ENCODE results near the gene TNFRSF11A.

Gene TNFRSF11A

GRCh38 chr18:62377131-62377807 lies 52.2 kb downstream of the TNFRSF11A start:
- TF ChIP-seq, protein P1, sequence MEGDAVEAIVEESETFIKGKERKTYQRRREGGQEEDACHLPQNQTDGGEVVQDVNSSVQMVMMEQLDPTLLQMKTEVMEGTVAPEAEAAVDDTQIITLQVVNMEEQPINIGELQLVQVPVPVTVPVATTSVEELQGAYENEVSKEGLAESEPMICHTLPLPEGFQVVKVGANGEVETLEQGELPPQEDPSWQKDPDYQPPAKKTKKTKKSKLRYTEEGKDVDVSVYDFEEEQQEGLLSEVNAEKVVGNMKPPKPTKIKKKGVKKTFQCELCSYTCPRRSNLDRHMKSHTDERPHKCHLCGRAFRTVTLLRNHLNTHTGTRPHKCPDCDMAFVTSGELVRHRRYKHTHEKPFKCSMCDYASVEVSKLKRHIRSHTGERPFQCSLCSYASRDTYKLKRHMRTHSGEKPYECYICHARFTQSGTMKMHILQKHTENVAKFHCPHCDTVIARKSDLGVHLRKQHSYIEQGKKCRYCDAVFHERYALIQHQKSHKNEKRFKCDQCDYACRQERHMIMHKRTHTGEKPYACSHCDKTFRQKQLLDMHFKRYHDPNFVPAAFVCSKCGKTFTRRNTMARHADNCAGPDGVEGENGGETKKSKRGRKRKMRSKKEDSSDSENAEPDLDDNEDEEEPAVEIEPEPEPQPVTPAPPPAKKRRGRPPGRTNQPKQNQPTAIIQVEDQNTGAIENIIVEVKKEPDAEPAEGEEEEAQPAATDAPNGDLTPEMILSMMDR (IDR thresholded peaks at IDR 0.05): no peak

DNA sequence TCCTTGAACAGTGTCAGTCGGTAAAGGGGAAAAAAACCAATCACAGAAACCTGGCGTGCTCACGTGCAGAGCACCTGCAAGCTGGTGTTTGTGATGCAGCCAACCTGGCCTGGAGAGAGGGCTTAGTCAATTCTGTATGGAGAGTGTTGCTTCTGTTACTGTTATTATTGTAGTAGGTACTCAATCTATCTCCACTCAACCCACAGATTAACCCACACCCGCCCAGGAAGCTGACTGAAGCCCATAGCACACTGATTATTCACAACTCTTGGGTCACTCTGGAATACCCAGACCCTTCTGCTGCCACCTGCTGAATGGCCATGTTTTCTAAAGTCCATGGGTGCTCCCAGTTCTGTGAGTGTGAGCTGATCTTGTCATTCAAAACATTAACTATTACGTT lies 53.9 kb downstream of the TNFRSF11A start:
- TF ChIP-seq, protein P1 (IDR thresholded peaks at IDR 0.05): no peak

- TF ChIP-seq, protein P1 (IDR thresholded peaks at IDR 0.05): no peak
Observed at GRCh38 chr18:62381373-62381772, 56.3 kb downstream of the TNFRSF11A start.

DNA sequence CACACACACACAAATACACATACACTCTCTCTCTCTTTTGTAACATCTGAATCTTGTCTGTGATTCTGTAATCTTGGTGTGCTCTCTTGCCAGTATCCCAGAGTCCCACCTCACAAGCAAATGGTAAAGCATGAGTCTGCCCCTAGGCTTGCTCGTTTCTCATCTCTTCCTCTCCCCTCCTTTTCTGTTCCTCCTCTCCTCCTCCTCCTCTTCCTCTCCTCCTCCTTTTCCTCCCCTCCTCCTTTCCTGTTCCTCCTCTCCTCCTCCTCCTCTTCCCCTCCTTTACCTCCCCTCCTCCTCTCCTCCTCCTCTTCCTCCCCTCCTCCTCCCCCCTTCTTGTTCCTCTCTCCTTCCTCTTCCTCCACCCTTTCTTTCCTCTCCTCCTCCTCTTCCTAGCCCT lies 59.0 kb downstream of the TNFRSF11A start:
- TF ChIP-seq, protein P1 (IDR thresholded peaks at IDR 0.05): no peak

DNA sequence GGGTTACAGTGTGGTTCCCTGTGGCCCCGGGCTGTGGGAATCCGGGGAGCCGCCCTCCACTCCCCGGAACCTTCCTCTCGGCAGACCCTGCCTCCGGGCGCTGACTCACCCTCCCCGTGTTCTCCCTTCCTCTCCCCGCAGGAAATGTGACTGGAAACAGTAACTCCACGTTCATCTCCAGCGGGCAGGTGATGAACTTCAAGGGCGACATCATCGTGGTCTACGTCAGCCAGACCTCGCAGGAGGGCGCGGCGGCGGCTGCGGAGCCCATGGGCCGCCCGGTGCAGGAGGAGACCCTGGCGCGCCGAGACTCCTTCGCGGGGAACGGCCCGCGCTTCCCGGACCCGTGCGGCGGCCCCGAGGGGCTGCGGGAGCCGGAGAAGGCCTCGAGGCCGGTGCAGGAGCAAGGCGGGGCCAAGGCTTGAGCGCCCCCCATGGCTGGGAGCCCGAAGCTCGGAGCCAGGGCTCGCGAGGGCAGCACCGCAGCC lies 59.5 kb downstream of the TNFRSF11A start:
- TF ChIP-seq, protein P1 (IDR thresholded peaks at IDR 0.05): no peak

GRCh38 chr18:62386091-62386490 lies 61.0 kb downstream of the TNFRSF11A start:
- TF ChIP-seq, protein P1 (IDR thresholded peaks at IDR 0.05): no peak

DNA sequence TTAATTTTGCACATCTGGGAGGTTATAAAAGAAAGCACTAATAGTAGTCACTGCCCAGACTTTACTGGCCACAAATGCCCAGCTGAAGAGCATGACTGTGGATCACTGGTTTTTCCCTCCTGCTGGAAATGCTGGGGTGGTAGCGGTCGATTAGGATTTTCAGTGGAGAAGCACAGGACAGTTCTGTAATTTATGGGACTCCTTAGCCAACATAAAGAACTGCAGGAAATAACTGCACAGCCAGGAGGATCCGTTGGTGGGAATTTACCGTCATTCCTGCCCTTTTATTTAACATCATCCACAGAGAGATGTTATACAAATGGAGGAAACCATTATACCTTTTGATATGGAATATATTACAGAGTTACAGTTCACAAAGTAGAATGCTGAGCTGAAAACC lies 61.5 kb downstream of the TNFRSF11A start:
- TF ChIP-seq, protein P1 (IDR thresholded peaks at IDR 0.05): no peak

DNA sequence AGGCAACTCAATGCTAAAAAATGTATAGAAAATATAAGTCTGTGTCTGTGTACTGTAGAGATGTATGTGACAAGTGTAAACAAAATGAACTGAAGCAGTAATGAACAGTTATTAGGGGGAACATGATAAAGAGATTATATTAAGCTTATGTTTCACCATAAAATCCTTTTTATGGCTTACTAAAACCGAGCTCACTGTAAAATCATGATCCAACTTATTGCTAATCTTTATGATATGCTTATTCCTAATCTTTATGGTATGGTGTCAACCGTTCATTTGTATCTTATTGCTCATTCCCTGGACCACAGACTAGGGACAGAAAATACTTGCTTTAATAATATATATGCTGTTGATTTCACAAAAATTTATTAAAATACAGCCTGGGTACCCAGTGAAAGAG lies 62.1 kb downstream of the TNFRSF11A start:
- TF ChIP-seq, protein P1 (IDR thresholded peaks at IDR 0.05): no peak

Data from LNCAP (cell line).